Immature natural killer cell (primary cell): ENCODE results near the gene SEMA3F. TPM values are rescaled to one million over a fixed set of nuclear protein-coding genes. Genes with fewer than 3 reads are reported as not detected.
"Not testable (repeated sequence)": the region's sequence is repeated elsewhere in the genome, so short reads cannot be mapped to it uniquely, and the experiment has no call there.

Source experiments
- DNase-seq, 3 donors: peaks; one replicate each; pipeline ENCODE4 v3.0.0; 2022; ENCODE audit warnings: mixed read lengths in 1 of 3
- H3K27ac Mint-ChIP-seq, 6 donors: one replicate each; pipeline ENCODE4 v1.8.0; 2020; ENCODE audit warnings: mixed read lengths in 6 of 6, mild to moderate bottlenecking in 5 of 6, inconsistent platforms in 4 of 6, moderate library complexity in 3 of 6
- H3K27me3 Mint-ChIP-seq, 3 donors: one replicate each; pipeline ENCODE4 v1.8.0; 2020 to 2021; ENCODE audit warnings: low read depth in 3 of 3, mild to moderate bottlenecking in 3 of 3, mixed read lengths in 3 of 3, moderate library complexity in 3 of 3, inconsistent platforms in 1 of 3
- H3K36me3 Mint-ChIP-seq, 3 donors: one replicate each; pipeline ENCODE4 v1.8.0; 2020; ENCODE audit warnings: mixed read lengths in 3 of 3, inconsistent platforms in 2 of 3, mild to moderate bottlenecking in 2 of 3
- H3K4me1 Mint-ChIP-seq, 2 donors: one replicate each; pipeline ENCODE4 v1.8.0; 2020; ENCODE audit warnings: inconsistent platforms in 2 of 2, mild to moderate bottlenecking in 2 of 2, mixed read lengths in 2 of 2, moderate library complexity in 1 of 2
- H3K4me3 Mint-ChIP-seq, 5 donors: one replicate each; pipeline ENCODE4 v1.8.0; 2020; ENCODE audit warnings: mild to moderate bottlenecking in 5 of 5, mixed read lengths in 5 of 5, inconsistent platforms in 3 of 5, moderate library complexity in 3 of 5
- H3K9me3 Mint-ChIP-seq, 6 donors: one replicate each; pipeline ENCODE4 v1.8.0; 2020; ENCODE audit warnings: mild to moderate bottlenecking in 6 of 6, mixed read lengths in 6 of 6, inconsistent platforms in 4 of 6, moderate library complexity in 3 of 6
- polyA plus RNA-seq, 3 donors: library from polyadenylated mRNA; unstranded; fragments of 300-500 nt; fragmentation: Illumina TruSeq; gene quantifications; one replicate each; pipeline ENCODE4 v1.2.3, GENCODE V29; 2021

The SEMA3F gene
- polyA plus RNA-seq, 3 donors from 2014 or later, result not detected

- no peak overlapping the region for H3K4me3 Mint-ChIP-seq
- no peak overlapping the region for H3K27ac Mint-ChIP-seq
- H3K36me3 Mint-ChIP-seq, result no peaks in the 10 kb centered on the region
- no peaks in the 10 kb centered on the region for H3K4me1 Mint-ChIP-seq
- no peak for DNase-seq
- no peaks in the 10 kb centered on the region for H3K9me3 Mint-ChIP-seq
- peaks cover 12 to 29% (median 23%) of the 10 kb centered on the region in 3 donors for H3K27me3 Mint-ChIP-seq
Observed at GRCh38 chr3:50203113-50203808, 48.1 kb downstream of the SEMA3F start.

GRCh38 chr3:50203809-50204803 is 49.0 kb downstream of the SEMA3F start:
- Mint-ChIP-seq H3K4me3 (no peak overlapping the region), H3K36me3 (no peaks in the 10 kb centered on the region), H3K27ac (no peak overlapping the region), H3K4me1 (no peaks in the 10 kb centered on the region), H3K9me3 (no peaks in the 10 kb centered on the region), H3K27me3 (peaks cover 10 to 30% (median 20%) of the 10 kb centered on the region in 3 donors)
- DNase-seq, result no peak

DNA sequence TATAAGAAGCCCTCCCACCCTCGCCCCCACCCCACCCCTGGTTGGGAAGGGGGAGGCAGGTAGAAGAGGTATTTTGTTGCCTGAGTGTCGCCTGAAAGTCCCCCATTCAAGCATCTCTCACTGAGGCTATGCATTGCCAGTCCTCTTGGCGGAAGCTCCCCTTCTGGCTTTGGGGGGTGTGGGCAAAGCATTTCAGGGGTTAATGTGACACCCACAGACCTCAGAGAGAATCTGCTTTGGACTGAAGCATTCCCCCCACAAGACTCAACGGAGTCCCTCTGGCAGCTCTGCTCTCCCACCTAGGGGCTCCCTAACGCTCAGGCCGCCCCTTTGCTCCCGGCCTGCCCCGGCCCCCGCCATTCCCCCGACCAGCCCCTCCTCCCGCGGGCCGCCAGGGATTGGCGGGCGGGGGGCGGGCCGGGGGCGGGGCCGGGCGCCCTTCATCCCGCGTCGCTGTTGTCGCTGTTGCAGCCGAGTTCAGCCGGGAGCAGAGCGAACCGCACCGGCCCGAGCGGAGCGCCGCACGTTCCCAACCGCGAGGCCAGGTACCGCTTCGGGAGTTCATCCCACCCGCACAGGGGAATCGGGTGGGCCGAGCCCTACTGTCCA is 49.8 kb downstream of the SEMA3F start, which contains the start of gene SLC38A3:
Gene SLC38A3 (plus strand): TSS at position 468 of the 609 bp plus-strand sequence. CDS start 8,929 bp downstream, outside the sequence.
- Mint-ChIP-seq H3K27ac (no peak within 1 kb of the TSS), H3K27me3 (peaks cover 8 to 28% (median 19%) of the 10 kb centered on the region in 3 donors), H3K9me3 (no peaks in the 10 kb centered on the region), H3K4me1 (no peaks in the 10 kb centered on the region), H3K4me3 (no peak within 1 kb of the TSS), H3K36me3 (no peaks in the 10 kb centered on the region)
- DNase-seq, result no peak

- Mint-ChIP-seq H3K36me3 (no peaks in the 10 kb centered on the region), H3K27ac (no peak overlapping the region), H3K4me1 (no peaks in the 10 kb centered on the region), H3K9me3 (no peaks in the 10 kb centered on the region), H3K4me3 (no peak overlapping the region), H3K27me3 (peaks cover 8 to 28% (median 17%) of the 10 kb centered on the region in 3 donors)
- DNase-seq, result no peak
Observed at GRCh38 chr3:50205413-50206276, 50.5 kb downstream of the SEMA3F start.

- Mint-ChIP-seq H3K36me3 (no peaks in the 10 kb centered on the region), H3K9me3 (no peaks in the 10 kb centered on the region), H3K4me1 (no peaks in the 10 kb centered on the region), H3K27ac (peak overlapping the region in 1 of 6 donors; percentile 34), H3K4me3 (no peak overlapping the region), H3K27me3 (peaks cover 6 to 19% (median 16%) of the 10 kb centered on the region in 3 donors)
- no peak for DNase-seq
Observed at GRCh38 chr3:50207359-50208042, 52.4 kb downstream of the SEMA3F start.

DNA sequence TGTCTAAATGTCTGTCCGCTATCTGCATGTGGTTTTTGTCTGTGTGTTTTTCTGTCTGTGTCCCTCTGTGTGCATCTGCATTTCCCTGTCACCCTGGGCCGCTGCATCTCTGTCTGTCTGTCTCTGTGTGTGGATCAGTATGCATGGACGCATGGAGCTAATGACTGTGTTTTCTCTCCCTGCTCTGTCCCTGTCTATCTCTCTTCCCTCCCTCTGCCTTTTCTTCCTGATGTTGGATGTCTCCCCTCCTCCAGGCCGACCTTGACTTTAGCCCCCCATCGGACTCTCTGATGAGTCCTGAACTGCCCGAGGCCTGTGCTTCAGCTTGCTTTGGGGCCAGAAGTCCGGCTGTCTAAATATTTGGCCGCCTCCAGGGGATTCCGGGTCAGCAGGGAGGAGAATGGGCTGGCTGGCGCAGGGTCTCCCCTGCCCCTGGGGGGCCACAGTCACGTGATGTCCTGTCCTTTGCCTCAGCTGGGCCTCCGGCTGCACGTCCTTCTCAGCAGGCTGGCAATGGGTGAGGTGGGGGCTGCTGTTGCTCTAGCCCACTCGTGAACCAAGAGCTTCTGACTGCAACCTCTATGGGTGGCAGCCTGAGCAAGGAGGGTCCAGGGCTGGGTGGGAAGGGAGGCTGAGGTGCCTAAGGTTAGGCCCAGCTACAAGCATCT is 53.7 kb downstream of the SEMA3F start:
- Mint-ChIP-seq H3K9me3 (no peaks in the 10 kb centered on the region), H3K4me1 (no peaks in the 10 kb centered on the region), H3K27ac (no peak overlapping the region), H3K4me3 (no peak overlapping the region), H3K36me3 (no peaks in the 10 kb centered on the region), H3K27me3 (peaks cover 5 to 14% (median 12%) of the 10 kb centered on the region in 3 donors)
- DNase-seq, result no peak

GRCh38 chr3:50210176-50210509 is 55.0 kb downstream of the SEMA3F start:
- no peak for DNase-seq
- Mint-ChIP-seq H3K4me1 (no peaks in the 10 kb centered on the region), H3K27ac (no peak overlapping the region), H3K4me3 (no peak overlapping the region), H3K36me3 (no peaks in the 10 kb centered on the region), H3K27me3 (peaks cover 5 to 10% (median 9%) of the 10 kb centered on the region in 3 donors), H3K9me3 (no peaks in the 10 kb centered on the region)

- Mint-ChIP-seq H3K4me1 (no peaks in the 10 kb centered on the region), H3K27me3 (peaks cover 6 to 10% (median 9%) of the 10 kb centered on the region in 3 donors), H3K27ac (no peak overlapping the region), H3K9me3 (no peaks in the 10 kb centered on the region), H3K36me3 (no peaks in the 10 kb centered on the region), H3K4me3 (no peak overlapping the region)
- DNase-seq, result no peak
Observed at GRCh38 chr3:50210510-50211367, 55.6 kb downstream of the SEMA3F start.

DNA sequence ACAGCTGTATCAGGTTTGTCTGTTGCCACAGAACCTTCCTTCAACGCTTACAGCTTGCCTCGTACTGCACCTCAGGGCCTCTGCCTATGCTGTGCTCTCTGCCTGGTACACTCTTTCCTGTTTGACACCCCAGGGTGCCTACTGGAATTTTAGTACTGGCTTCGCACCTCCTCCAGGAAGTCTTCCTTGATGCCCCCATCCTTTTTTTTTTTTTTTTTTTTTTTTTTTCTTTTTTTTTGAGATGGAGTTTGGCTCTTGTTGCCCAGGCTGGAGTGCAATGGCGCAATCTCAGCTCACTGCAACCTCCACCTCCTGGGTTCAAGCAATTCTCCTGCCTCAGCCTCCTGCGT is 56.2 kb downstream of the SEMA3F start:
- H3K27ac Mint-ChIP-seq, H3K27me3 Mint-ChIP-seq, H3K4me3 Mint-ChIP-seq, H3K9me3 Mint-ChIP-seq, H3K36me3 Mint-ChIP-seq, H3K4me1 Mint-ChIP-seq, DNase-seq: not testable (repeated sequence)

GRCh38 chr3:50211930-50212329 is 56.8 kb downstream of the SEMA3F start:
- Mint-ChIP-seq H3K4me3 (no peak overlapping the region), H3K36me3 (no peaks in the 10 kb centered on the region), H3K4me1 (no peaks in the 10 kb centered on the region), H3K27ac (no peak overlapping the region), H3K27me3 (peaks cover 1 to 6% (median 4%) of the 10 kb centered on the region in 3 donors), H3K9me3 (no peaks in the 10 kb centered on the region)
- no peak for DNase-seq

GRCh38 chr3:50212502-50212901 is 57.4 kb downstream of the SEMA3F start:
- Mint-ChIP-seq H3K27me3 (peaks cover 1 to 6% (median 2%) of the 10 kb centered on the region in 3 donors), H3K36me3 (no peaks in the 10 kb centered on the region), H3K4me3 (no peak overlapping the region), H3K4me1 (no peaks in the 10 kb centered on the region), H3K27ac (no peak overlapping the region), H3K9me3 (no peaks in the 10 kb centered on the region)
- no peak for DNase-seq

DNA sequence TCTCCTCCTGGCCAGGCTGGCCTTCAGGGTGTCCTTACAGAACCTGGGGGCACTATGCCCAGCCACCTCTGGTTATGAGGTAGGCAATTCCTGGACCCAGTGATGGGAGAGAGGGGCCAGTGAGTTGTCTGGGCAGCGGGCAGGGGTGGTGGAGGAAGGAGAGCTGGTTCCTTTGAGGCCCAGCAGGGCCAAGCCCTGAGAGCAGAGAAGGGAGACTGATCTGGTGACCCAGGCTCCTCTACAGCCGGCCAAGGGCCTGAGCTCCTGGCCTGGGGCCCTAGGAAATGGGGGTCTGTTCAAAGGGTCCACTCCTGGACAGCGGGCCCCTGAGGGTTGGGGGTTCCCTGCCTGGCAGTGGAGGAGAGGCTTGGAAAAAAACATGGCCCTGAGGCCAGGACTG is 57.8 kb downstream of the SEMA3F start:
- no peaks in the 10 kb centered on the region for H3K9me3 Mint-ChIP-seq
- no peak for DNase-seq
- no peaks in the 10 kb centered on the region for H3K4me1 Mint-ChIP-seq
- H3K36me3 Mint-ChIP-seq, result no peaks in the 10 kb centered on the region
- H3K27me3 Mint-ChIP-seq, result peaks cover under 1 to 6% (median 1%) of the 10 kb centered on the region in 3 donors
- H3K27ac Mint-ChIP-seq, result no peak overlapping the region
- no peak overlapping the region for H3K4me3 Mint-ChIP-seq
